B cell (primary cell): ENCODE measurements around the gene MICOS13. TPM values are rescaled to one million over a fixed set of nuclear protein-coding genes. Genes with fewer than 3 reads are reported as not detected.

ENCODE experiments used
- ATAC-seq: fragments of 200-7000 bp; cut with Tn5 transposase; one replicate; pipeline ENCODE4 v1.10.0; 2021; ENCODE audit warnings: low read depth, mild to moderate bottlenecking, moderate number of reproducible peaks, moderate library complexity
- CTCF ChIA-PET: fragments of 350-600 bp; sonication (Branson Sonifier 250); formaldehyde crosslinking; loops from one replicate; lab custom pipeline; 2021; ENCODE audit warnings: antibody characterized with exemption, inconsistent platforms; lab: Charles Lee
- POLR2A ChIA-PET: fragments of 350-600 bp; sonication (Branson Sonifier 250); formaldehyde crosslinking; loops from one replicate; lab custom pipeline; 2021; ENCODE audit warnings: antibody characterized with exemption; lab: Charles Lee
- DNase-seq: peaks from one replicate; pipeline ENCODE4 v3.0.0; 2013
- H2AFZ ChIP-seq: 2 replicates; pipeline ENCODE4 v1.6.1; 2012; ENCODE audit warnings: mild to moderate bottlenecking, low read depth, low read length; ENCODE audit not compliant: insufficient read depth, poor library complexity, severe bottlenecking
- H3K27ac ChIP-seq, 2 donors: 1 replicate in 1 of 2; 2 replicates in 1 of 2; pipeline ENCODE4 v1.5.1; 2012 to 2013; ENCODE audit warnings: low read length in 2 of 2, mild to moderate bottlenecking in 2 of 2, moderate library complexity in 1 of 2
- H3K27me3 ChIP-seq, 4 experiments: fragments of 200-600 bp in 1 of 4; sonication (generic) in 1 of 4; replicated peaks in 1 of 4; 1 replicate in 2 of 4; 2 replicates in 2 of 4; pipeline versions ENCODE4 v1.6.1 to v1.7.0; 2013 to 2016; ENCODE audit warnings: low read length in 3 of 4, mild to moderate bottlenecking in 2 of 4, mixed read lengths in 1 of 4, moderate library complexity in 1 of 4; ENCODE audit not compliant: insufficient read depth in 4 of 4, control insufficient read depth in 3 of 4; ENCODE audit errors: control extremely low read depth in 1 of 4
- H3K36me3 ChIP-seq, 2 experiments: replicated peaks in 1 of 2; 1 replicate in 1 of 2; 2 replicates in 1 of 2; pipeline versions ENCODE4 v1.6.1 to v1.7.1; 2013; ENCODE audit warnings: low read length in 1 of 2; ENCODE audit not compliant: insufficient read depth in 2 of 2, control insufficient read depth in 1 of 2; ENCODE audit errors: control extremely low read depth in 1 of 2, extremely low read depth in 1 of 2
- H3K4me1 ChIP-seq, 2 donors: fragments of 200-600 bp in 1 of 2; sonication (generic) in 1 of 2; 1 replicate in 1 of 2; 2 replicates in 1 of 2; pipeline versions ENCODE4 v1.5.1 to v1.6.1; 2013 to 2017; ENCODE audit warnings: low read length in 2 of 2; ENCODE audit not compliant: control insufficient read depth in 2 of 2, insufficient read depth in 2 of 2
- H3K4me2 ChIP-seq: replicated peaks from 2 replicates; pipeline ENCODE3; 2012; ENCODE audit warnings: mild to moderate bottlenecking, low read depth, low read length; ENCODE audit not compliant: poor library complexity, severe bottlenecking
- H3K4me3 ChIP-seq, 5 experiments: fragments of 200-600 bp in 1 of 5; sonication (generic) in 1 of 5; 1 replicate in 3 of 5; 2 replicates in 2 of 5; pipeline versions ENCODE4 v1.5.1 to v1.7.0; 2011 to 2016; ENCODE audit warnings: low read length in 4 of 5, mild to moderate bottlenecking in 4 of 5, low read depth in 2 of 5, control low read depth in 1 of 5, moderate library complexity in 1 of 5; ENCODE audit not compliant: insufficient read depth in 1 of 5; ENCODE audit errors: control extremely low read depth in 1 of 5, extremely low read depth in 1 of 5
- H3K79me2 ChIP-seq: fragments of 200-600 bp; sonication (generic); one replicate; pipeline ENCODE4 v1.6.0; 2016; ENCODE audit warnings: low read length; ENCODE audit not compliant: control insufficient read depth, insufficient read depth
- H3K9ac ChIP-seq: fragments of 200-600 bp; sonication (generic); 2 replicates; pipeline ENCODE4 v1.6.1; 2017; ENCODE audit warnings: mild to moderate bottlenecking, low read length, moderate library complexity
- H3K9me3 ChIP-seq, 3 donors: one replicate each; pipeline versions ENCODE4 v1.6.1 to v1.7.1; 2013; ENCODE audit warnings: low read length in 2 of 3; ENCODE audit not compliant: control insufficient read depth in 2 of 3, insufficient read depth in 1 of 3; ENCODE audit errors: control extremely low read depth in 1 of 3
- H4K20me1 ChIP-seq: 2 replicates; pipeline ENCODE4 v1.6.0; 2012; ENCODE audit warnings: mild to moderate bottlenecking, low read length; ENCODE audit not compliant: insufficient read depth, control insufficient read depth, poor library complexity, severe bottlenecking
- H3K27ac Mint-ChIP-seq: one replicate; pipeline ENCODE4 v1.8.0; 2021; ENCODE audit warnings: mixed read lengths
- H3K27me3 Mint-ChIP-seq: one replicate; pipeline ENCODE4 v1.8.0; 2021; ENCODE audit warnings: mixed read lengths
- H3K4me1 Mint-ChIP-seq: one replicate; pipeline ENCODE4 v1.8.0; 2021; ENCODE audit warnings: mixed read lengths
- H3K4me3 Mint-ChIP-seq: one replicate; pipeline ENCODE4 v1.8.0; 2021; ENCODE audit warnings: mixed read lengths
- H3K9me3 Mint-ChIP-seq: one replicate; pipeline ENCODE4 v1.8.0; 2022; ENCODE audit warnings: mixed read lengths; ENCODE audit not compliant: insufficient read depth
- CTCF ChIP-seq: fragments of 200-600 bp; IDR thresholded peaks from one replicate; pipeline ENCODE4 v1.8.0; 2022; ENCODE audit warnings: antibody characterized with exemption, mild to moderate bottlenecking
- EZH2 ChIP-seq: IDR thresholded peaks from 2 replicates; pipeline ENCODE4 v1.6.1; 2012; ENCODE audit warnings: borderline replicate concordance, low read depth, mild to moderate bottlenecking, moderate library complexity, low read length; ENCODE audit not compliant: insufficient read depth, poor library complexity, severe bottlenecking
- WGBS: methylation state at CpG from one replicate; pipeline ENCODE4 v1.1.5; 2013; ENCODE audit warnings: missing lambda C conversion rate; ENCODE audit not compliant: insufficient coverage; 5-methylcytosine and 5-hydroxymethylcytosine counted together
- intact Hi-C: fragments of 100-400 bp; cut with micrococcal nuclease; formaldehyde crosslinking; loops from one replicate; pipeline ENCODE4 v1.10.0; 2022
- polyA plus RNA-seq: library from polyadenylated mRNA; depleted of rRNA; stranded (reverse); fragments of >200 nt; gene quantifications from 2 replicates; pipeline ENCODE4 v1.2.3, GENCODE V29; 2012
- total RNA-seq, 2 donors: library from RNA; stranded (reverse); fragments of 120-200 nt in 1 of 2; gene quantifications; 1 replicate in 1 of 2; 2 replicates in 1 of 2; pipeline versions ENCODE4 v1.2.3 to v1.2.4, GENCODE V29; 2013 to 2022

MICOS13 gene
- total and polyA plus RNA-seq, 2 donors (not counting 1 experiment from before 2014, with no cell fraction given) = 30.8 to 41.9 TPM

DNA sequence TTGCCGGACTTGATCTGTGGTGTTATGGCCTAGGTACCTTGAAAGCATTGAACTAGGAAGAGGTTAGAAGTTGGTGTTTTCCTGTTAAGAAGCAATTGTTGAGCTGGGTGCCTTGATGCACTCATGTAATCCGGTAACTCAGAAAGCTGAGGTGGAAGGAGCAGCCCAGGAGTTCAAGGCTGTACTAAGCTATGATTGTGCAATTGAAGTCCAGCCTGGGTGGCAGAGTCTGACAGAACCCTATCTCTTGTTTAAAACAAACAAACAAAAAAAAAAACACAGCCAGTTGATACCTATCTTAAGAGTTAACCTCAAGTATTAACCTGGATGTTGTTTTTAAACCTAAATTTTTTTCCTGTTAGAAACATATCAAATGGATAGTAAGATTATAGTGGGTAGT lies 38.1 kb downstream of the MICOS13 start:
- H4K20me1 ChIP-seq = peaks cover 97% of the 10 kb centered on the region
- 100% methylated on average over 1 of the region's 2 CpGs for WGBS
- no peaks in the 10 kb centered on the region for H3K9me3 ChIP-seq
- intact Hi-C loops = no loop called here
- H3K27ac ChIP-seq = no peak overlapping the region
- Mint-ChIP-seq H3K9me3 (no peaks in the 10 kb centered on the region), H3K4me1 (peaks cover 20% of the 10 kb centered on the region), H3K4me3 (no peak overlapping the region), H3K27ac (no peak overlapping the region), H3K27me3 (no peaks in the 10 kb centered on the region)
- ATAC-seq (no peak), DNase-seq (no peak)
- no peak overlapping the region for H3K4me3 ChIP-seq
- H3K4me1 ChIP-seq = no peaks in the 10 kb centered on the region
- TF ChIP-seq EZH2 = no peak
- no peak for TF ChIP-seq CTCF
- H3K79me2 ChIP-seq = peaks cover 100% of the 10 kb centered on the region
- ChIA-PET POLR2A (no interaction called here), CTCF (interaction anchor here (0.6 to 1.0 kb wide), 2 partner anchors 30 to 1312 kb away, joined by 3 read pairs; no protein-coding TSS in a partner anchor)
- no peak overlapping the region for H3K4me2 ChIP-seq
- no peak overlapping the region for H3K9ac ChIP-seq
- H2AFZ ChIP-seq = no peak overlapping the region
- H3K36me3 ChIP-seq = peaks cover 2 to 57% of the 10 kb centered on the region in 2 experiments
- H3K27me3 ChIP-seq = no peaks in the 10 kb centered on the region

GRCh38 chr19:5641171-5641570 lies 39.1 kb downstream of the MICOS13 start:
- ChIA-PET CTCF (no interaction called here), POLR2A (no interaction called here)
- no peaks in the 10 kb centered on the region for H3K9me3 ChIP-seq
- Mint-ChIP-seq H3K27ac (no peak overlapping the region), H3K27me3 (no peaks in the 10 kb centered on the region), H3K9me3 (no peaks in the 10 kb centered on the region), H3K4me1 (peaks cover 18% of the 10 kb centered on the region), H3K4me3 (no peak overlapping the region)
- intact Hi-C loops = no loop called here
- H3K27me3 ChIP-seq = no peaks in the 10 kb centered on the region
- 100% methylated on average over 2 of the region's 4 CpGs for WGBS
- H3K9ac ChIP-seq = no peak overlapping the region
- H3K36me3 ChIP-seq = peaks cover 2 to 47% of the 10 kb centered on the region in 2 experiments
- no peak overlapping the region for H2AFZ ChIP-seq
- H3K4me3 ChIP-seq = no peak overlapping the region
- no peaks in the 10 kb centered on the region for H3K4me1 ChIP-seq
- peaks cover 100% of the 10 kb centered on the region for H3K79me2 ChIP-seq
- H3K4me2 ChIP-seq = no peak overlapping the region
- no peak for TF ChIP-seq CTCF
- no peak for TF ChIP-seq EZH2
- no peak overlapping the region for H3K27ac ChIP-seq
- ATAC-seq = no peak
- peaks cover 96% of the 10 kb centered on the region for H4K20me1 ChIP-seq
- DNase-seq = no peak
